A673 (cell line): Measurements from ENCODE around the gene WDR54.

Experiments used
- EZH2 ChIP-seq: fragments of 200-600 bp; sonication (generic); IDR thresholded peaks from 2 replicates; pipeline ENCODE4 v1.6.1; 2017; ENCODE audit warnings: borderline replicate concordance, low read depth, mild to moderate bottlenecking, mixed read lengths, antibody characterized with exemption, low read length; ENCODE audit not compliant: poor library complexity, severe bottlenecking
- TF ChIP-seq, protein P1 (sequence below): fragments of 300-800, 200-600 bp; sonication (generic); conservative IDR thresholded peaks from 2 replicates; pipeline ENCODE4 v1.5.1; 2017; ENCODE audit warnings: low read depth, mild to moderate bottlenecking, antibody characterized with exemption, low read length, moderate library complexity, mixed read lengths

DNA sequence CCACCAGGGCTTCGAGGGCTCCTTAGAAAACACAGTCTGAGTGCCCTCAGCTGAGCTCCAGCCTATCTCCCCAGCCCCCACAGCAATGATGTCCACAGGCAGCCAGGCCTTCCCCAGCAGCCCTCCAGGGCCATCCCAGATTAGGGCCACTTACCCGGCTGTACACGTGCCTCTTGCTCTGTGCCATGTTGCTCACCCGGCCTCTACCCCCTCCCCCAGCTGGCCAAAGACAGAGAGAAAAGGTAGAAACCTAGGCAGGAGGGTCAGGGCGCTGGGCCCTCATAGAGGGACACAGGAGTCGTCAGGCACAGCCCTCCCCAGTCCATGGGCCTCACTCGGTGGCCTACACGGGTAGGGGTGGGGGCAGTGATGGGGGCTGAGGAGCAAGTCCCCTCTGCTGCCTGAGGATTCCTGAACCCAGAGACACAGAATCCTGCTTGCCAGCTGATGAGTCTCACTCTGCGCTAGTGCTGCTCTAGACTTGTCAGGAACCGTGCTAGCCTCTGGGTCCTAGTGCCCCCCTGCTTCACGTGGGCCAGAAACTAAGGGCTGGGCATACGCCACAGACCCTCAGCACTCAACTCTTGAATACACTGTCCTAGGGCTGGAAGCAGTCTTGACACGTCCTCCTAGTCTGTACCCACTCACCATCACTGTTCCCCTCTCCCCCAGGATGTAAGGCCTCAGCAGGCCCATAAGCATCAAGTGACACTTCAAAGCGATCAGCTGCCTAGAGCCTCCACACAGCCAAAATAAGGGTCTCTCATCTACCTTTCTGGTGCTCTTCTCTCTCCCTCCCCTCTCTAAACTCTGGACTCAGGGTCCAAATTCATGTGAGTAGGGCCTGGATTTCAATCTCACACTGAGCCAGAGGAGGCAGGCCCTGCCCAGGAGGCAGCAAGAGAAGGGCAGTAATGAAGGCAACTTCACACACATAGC is 41.4 kb upstream of the WDR54 start, which contains the start of gene DCTN1:
- TF ChIP-seq, protein P1, sequence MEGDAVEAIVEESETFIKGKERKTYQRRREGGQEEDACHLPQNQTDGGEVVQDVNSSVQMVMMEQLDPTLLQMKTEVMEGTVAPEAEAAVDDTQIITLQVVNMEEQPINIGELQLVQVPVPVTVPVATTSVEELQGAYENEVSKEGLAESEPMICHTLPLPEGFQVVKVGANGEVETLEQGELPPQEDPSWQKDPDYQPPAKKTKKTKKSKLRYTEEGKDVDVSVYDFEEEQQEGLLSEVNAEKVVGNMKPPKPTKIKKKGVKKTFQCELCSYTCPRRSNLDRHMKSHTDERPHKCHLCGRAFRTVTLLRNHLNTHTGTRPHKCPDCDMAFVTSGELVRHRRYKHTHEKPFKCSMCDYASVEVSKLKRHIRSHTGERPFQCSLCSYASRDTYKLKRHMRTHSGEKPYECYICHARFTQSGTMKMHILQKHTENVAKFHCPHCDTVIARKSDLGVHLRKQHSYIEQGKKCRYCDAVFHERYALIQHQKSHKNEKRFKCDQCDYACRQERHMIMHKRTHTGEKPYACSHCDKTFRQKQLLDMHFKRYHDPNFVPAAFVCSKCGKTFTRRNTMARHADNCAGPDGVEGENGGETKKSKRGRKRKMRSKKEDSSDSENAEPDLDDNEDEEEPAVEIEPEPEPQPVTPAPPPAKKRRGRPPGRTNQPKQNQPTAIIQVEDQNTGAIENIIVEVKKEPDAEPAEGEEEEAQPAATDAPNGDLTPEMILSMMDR = no peak
- TF ChIP-seq EZH2 = no peak
